IMR-90 (cell line): ENCODE data around the gene TCF4. TPM values are rescaled to one million over a fixed set of nuclear protein-coding genes. Genes with fewer than 3 reads are reported as not detected.

Experiments used
- ATAC-seq: fragments of 200-7000 bp; cut with Tn5 transposase; 2 replicates; pipeline ENCODE4 v1.9.1; 2020; ENCODE audit warnings: low read depth, mild to moderate bottlenecking, moderate library complexity
- BruUV-seq: library from RNA; stranded (reverse); fragments of 400-500 nt; replicated peaks from 2 replicates; lab custom pipeline; 2021; lab: Mats Ljungman, UMichigan
- CTCF ChIA-PET: fragments of 300-600 bp; formaldehyde crosslinking; extraction: SDS; loops from one replicate; lab custom pipeline; 2021; ENCODE audit warnings: antibody characterized with exemption; lab: Yijun Ruan, JAX
- POLR2A ChIA-PET: fragments of 300-600 bp; sonication (Branson Sonifier 250); formaldehyde crosslinking; loops from one replicate; lab custom pipeline; 2022; ENCODE audit warnings: antibody characterized with exemption; ENCODE audit not compliant: unreplicated experiment; lab: Charles Lee
- DNase-seq: peaks from one replicate; pipeline ENCODE4 v3.0.0; 2013
- H2AFZ ChIP-seq: replicated peaks from 2 replicates; pipeline ENCODE3; 2013; ENCODE audit warnings: low read length, mild to moderate bottlenecking; ENCODE audit not compliant: poor library complexity
- H2AK5ac ChIP-seq: 2 replicates; pipeline ENCODE4 v1.6.1; 2013; ENCODE audit warnings: low read depth, low read length, inconsistent platforms
- H2AK9ac ChIP-seq: replicated peaks from 2 replicates; pipeline ENCODE3; 2013; ENCODE audit warnings: mild to moderate bottlenecking, low read depth, low read length, moderate library complexity; ENCODE audit not compliant: poor library complexity
- H2BK120ac ChIP-seq: 2 replicates; pipeline ENCODE4 v1.6.1; 2013; ENCODE audit warnings: low read depth, low read length, inconsistent platforms
- H2BK15ac ChIP-seq: 3 replicates; pipeline ENCODE4 v1.6.1; 2013; ENCODE audit warnings: low read depth, low read length, inconsistent platforms
- H2BK20ac ChIP-seq: 2 replicates; pipeline ENCODE4 v1.6.1; 2013; ENCODE audit warnings: low read depth, mild to moderate bottlenecking, inconsistent platforms, low read length, moderate library complexity
- H2BK5ac ChIP-seq: 2 replicates; pipeline ENCODE4 v1.6.1; 2013; ENCODE audit warnings: mild to moderate bottlenecking, low read depth, low read length, inconsistent platforms; ENCODE audit not compliant: poor library complexity, severe bottlenecking
- H3K14ac ChIP-seq: replicated peaks from 2 replicates; pipeline ENCODE4 v1.6.1; 2013; ENCODE audit warnings: low read depth, low read length, inconsistent platforms
- H3K18ac ChIP-seq: 2 replicates; pipeline ENCODE4 v1.6.1; 2013; ENCODE audit warnings: low read depth, low read length, control low read depth
- H3K23ac ChIP-seq: 2 replicates; pipeline ENCODE4 v1.6.1; 2013; ENCODE audit warnings: low read depth, low read length, inconsistent platforms
- H3K27ac ChIP-seq: 2 replicates; pipeline ENCODE4 v1.5.1; 2013; ENCODE audit warnings: mild to moderate bottlenecking, control low read depth, low read length; ENCODE audit not compliant: insufficient read depth
- H3K27me3 ChIP-seq: 2 replicates; pipeline ENCODE4 v1.6.1; 2013; ENCODE audit warnings: low read length; ENCODE audit not compliant: control insufficient read depth, insufficient read depth
- H3K36me3 ChIP-seq: 2 replicates; pipeline ENCODE4 v1.6.1; 2013; ENCODE audit warnings: low read length, mixed read lengths; ENCODE audit not compliant: control insufficient read depth, insufficient read depth
- H3K4ac ChIP-seq: 2 replicates; pipeline ENCODE4 v1.6.1; 2013; ENCODE audit warnings: low read depth, low read length, inconsistent platforms
- H3K4me1 ChIP-seq: 2 replicates; pipeline ENCODE4 v1.6.1; 2013; ENCODE audit warnings: low read length, mixed read lengths; ENCODE audit not compliant: control insufficient read depth, insufficient read depth
- H3K4me2 ChIP-seq: 2 replicates; pipeline ENCODE4 v1.6.1; 2013; ENCODE audit warnings: low read depth, mild to moderate bottlenecking, control low read depth, low read length, moderate library complexity
- H3K4me3 ChIP-seq: 2 replicates; pipeline ENCODE4 v1.5.1; 2013; ENCODE audit warnings: low read depth, mild to moderate bottlenecking, control low read depth, low read length, moderate library complexity; ENCODE audit not compliant: insufficient read depth
- H3K56ac ChIP-seq: 2 replicates; pipeline ENCODE4 v1.6.1; 2013; ENCODE audit warnings: low read length, inconsistent platforms; ENCODE audit not compliant: insufficient read depth; ENCODE audit errors: extremely low read depth
- H3K79me1 ChIP-seq, 2 experiments: 2 replicates each; pipeline ENCODE4 v1.6.1; 2013; ENCODE audit warnings: low read length in 2 of 2, inconsistent platforms in 1 of 2, low read depth in 1 of 2
- H3K9ac ChIP-seq: 2 replicates; pipeline ENCODE4 v1.6.1; 2013; ENCODE audit warnings: low read depth, low read length, control low read depth
- H3K9me1 ChIP-seq: 2 replicates; pipeline ENCODE4 v1.6.1; 2013; ENCODE audit warnings: low read length, inconsistent platforms; ENCODE audit not compliant: insufficient read depth
- H3K9me3 ChIP-seq: 2 replicates; pipeline ENCODE4 v1.6.1; 2013; ENCODE audit warnings: low read length; ENCODE audit not compliant: control insufficient read depth, insufficient read depth
- H4K20me1 ChIP-seq: 2 replicates; pipeline ENCODE4 v1.6.1; 2013; ENCODE audit warnings: low read length, inconsistent platforms; ENCODE audit not compliant: insufficient read depth
- H4K5ac ChIP-seq: 2 replicates; pipeline ENCODE4 v1.6.1; 2013; ENCODE audit warnings: mild to moderate bottlenecking, low read depth, low read length, control low read depth
- H4K8ac ChIP-seq, 2 experiments: 2 replicates each; pipeline ENCODE4 v1.6.1; 2013; ENCODE audit warnings: low read depth in 2 of 2, low read length in 2 of 2, control low read depth in 1 of 2, inconsistent platforms in 1 of 2
- H4K91ac ChIP-seq: 2 replicates; pipeline ENCODE4 v1.6.1; 2013; ENCODE audit warnings: low read depth, low read length, inconsistent platforms; ENCODE audit not compliant: insufficient read depth
- BHLHE40 ChIP-seq: fragments of 150-350 bp; IDR thresholded peaks from 2 replicates; pipeline ENCODE4 v1.6.1; 2016; ENCODE audit warnings: mild to moderate bottlenecking, low read depth, low read length
- CEBPB ChIP-seq: IDR thresholded peaks from 2 replicates; pipeline ENCODE4 v1.6.1; 2012; ENCODE audit warnings: low read depth, low read length, improper control_type of control experiment
- CHD1 ChIP-seq: IDR thresholded peaks from 2 replicates; pipeline ENCODE4 v1.6.1; 2012; ENCODE audit warnings: low read depth, low read length, improper control_type of control experiment
- CTCF ChIP-seq: conservative IDR thresholded peaks from 2 replicates; pipeline ENCODE4 v1.5.1; 2012; ENCODE audit warnings: mild to moderate bottlenecking, low read depth, low read length, improper control_type of control experiment
- ELK1 ChIP-seq: fragments of 150-350 bp; IDR thresholded peaks from 2 replicates; pipeline ENCODE4 v1.6.1; 2016; ENCODE audit warnings: low read depth, mild to moderate bottlenecking, low read length, moderate library complexity, borderline replicate concordance
- FOS ChIP-seq: fragments of 150-350 bp; IDR thresholded peaks from 2 replicates; pipeline ENCODE4 v1.6.1; 2016; ENCODE audit warnings: low read depth, low read length
- MAFK ChIP-seq: IDR thresholded peaks from 2 replicates; pipeline ENCODE4 v1.6.1; 2012; ENCODE audit warnings: low read depth, low read length, improper control_type of control experiment
- MAZ ChIP-seq: IDR thresholded peaks from 2 replicates; pipeline ENCODE4 v1.6.1; 2012; ENCODE audit warnings: low read depth, mild to moderate bottlenecking, low read length, improper control_type of control experiment, moderate library complexity, borderline replicate concordance
- MXI1 ChIP-seq: IDR thresholded peaks from 2 replicates; pipeline ENCODE4 v1.6.1; 2012; ENCODE audit warnings: low read depth, mild to moderate bottlenecking, low read length, moderate library complexity, borderline replicate concordance
- NFE2L2 ChIP-seq: fragments of 150-350 bp; IDR thresholded peaks from 2 replicates; pipeline ENCODE4 v1.6.1; 2016; ENCODE audit warnings: low read depth, mild to moderate bottlenecking, low read length
- RFX5 ChIP-seq: IDR thresholded peaks from 2 replicates; pipeline ENCODE4 v1.8.0; 2012; ENCODE audit warnings: low read depth, mild to moderate bottlenecking, low read length, moderate library complexity
- SMC3 ChIP-seq: fragments of 150-350 bp; IDR thresholded peaks from 2 replicates; pipeline ENCODE4 v1.6.1; 2016; ENCODE audit warnings: low read depth, mild to moderate bottlenecking, antibody characterized with exemption, low read length, moderate library complexity
- USF2 ChIP-seq: fragments of 150-350 bp; IDR thresholded peaks from 2 replicates; pipeline ENCODE4 v1.6.1; 2017; ENCODE audit warnings: mild to moderate bottlenecking, antibody characterized with exemption, low read length, low read depth
- WGBS, 2 experiments: methylation state at CpG; one replicate each; pipeline versions ENCODE4 v1.1.5 to v1.1.7; 2013; ENCODE audit warnings: missing lambda C conversion rate in 2 of 2; ENCODE audit not compliant: insufficient read length in 1 of 2; ENCODE audit errors: extremely low coverage in 2 of 2; 5-methylcytosine and 5-hydroxymethylcytosine counted together
- dilution Hi-C: fragments of 300-500 bp; cut with HindIII; formaldehyde crosslinking; loops from one replicate; pipeline ENCODE4 v1.14.3; 2018; ENCODE audit warnings: low sequenced_read_pairs; ENCODE audit not compliant: unreplicated experiment
- in situ Hi-C: fragments of 300-500 bp; cut with MboI; formaldehyde crosslinking; loops from 3 replicates; pipeline ENCODE4 v1.14.3; 2019; ENCODE audit warnings: low sequenced_read_pairs, inconsistent platforms, mixed read lengths
- intact Hi-C: fragments of 100-400 bp; cut with micrococcal nuclease; formaldehyde crosslinking; loops from 2 replicates; pipeline ENCODE4 v1.10.0; 2022
- polyA plus RNA-seq, 3 experiments: library from polyadenylated mRNA; depleted of rRNA; stranded (reverse); fragments of >200 nt; gene quantifications; 2 replicates each; pipeline ENCODE4 v1.2.3, GENCODE V29; 2012; ENCODE audit warnings: low replicate concordance in 1 of 3
- total RNA-seq: library from RNA; depleted of rRNA; stranded (reverse); fragments of >200 nt; gene quantifications from 2 replicates; pipeline ENCODE4 v1.2.3, GENCODE V29; 2012

TCF4 gene
- total and polyA plus RNA-seq, 2 of the 4 experiments (the other 2 are of a cell fraction), result 30.0 to 87.1 TPM

- TF ChIP-seq MAZ (no peak), RFX5 (no peak), CHD1 (no peak), NFE2L2 (no peak), SMC3 (no peak), FOS (no peak), ELK1 (no peak), MAFK (no peak), CTCF (no peak), CEBPB (no peak), BHLHE40 (no peak), USF2 (no peak), MXI1 (no peak)
- no CpG with 5 or more reads among the region's 3 CpGs for WGBS, 2 experiments
- H3K79me1 ChIP-seq, result peaks cover 37 to 71% of the 10 kb centered on the region in 2 experiments
- H2BK20ac ChIP-seq, result no peak overlapping the region
- no peak overlapping the region for H2AK9ac ChIP-seq
- no peak overlapping the region for H3K14ac ChIP-seq
- H3K9ac ChIP-seq, result no peak overlapping the region
- H2BK120ac ChIP-seq, result no peak overlapping the region
- H3K4me2 ChIP-seq, result no peak overlapping the region
- H3K4me1 ChIP-seq, result peaks cover 1% of the 10 kb centered on the region; the same call in 1 of the 2 replicates
- ChIA-PET CTCF (interaction anchor here (0.5 kb wide), 1 partner anchor 92 kb away, joined by 3 read pairs; no protein-coding TSS in a partner anchor), POLR2A (no interaction called here)
- no peak overlapping the region for H4K5ac ChIP-seq
- H4K91ac ChIP-seq, result no peak overlapping the region
- in situ Hi-C loops, result no loop called here
- no peaks in the 10 kb centered on the region; the same call in 1 of the 2 replicates for H4K20me1 ChIP-seq
- no peak overlapping the region for H2BK5ac ChIP-seq
- H3K27me3 ChIP-seq, result no peaks in the 10 kb centered on the region
- H2AFZ ChIP-seq, result no peak overlapping the region
- no peak for ATAC-seq
- H3K9me1 ChIP-seq, result peaks cover 3% of the 10 kb centered on the region
- H3K36me3 ChIP-seq, result no peaks in the 10 kb centered on the region
- H3K23ac ChIP-seq, result no peak overlapping the region
- dilution Hi-C loops, result no loop called here
- no peak overlapping the region for H2BK15ac ChIP-seq
- no peak overlapping the region for H3K56ac ChIP-seq
- intact Hi-C loops, result no loop called here
- H4K8ac ChIP-seq, result no peak overlapping the region
- H3K4ac ChIP-seq, result no peak overlapping the region
- no peak for DNase-seq
- H3K18ac ChIP-seq, result no peak overlapping the region
- no peaks in the 10 kb centered on the region for H3K9me3 ChIP-seq
- no peak overlapping the region for H3K4me3 ChIP-seq
- H3K27ac ChIP-seq, result no peak overlapping the region
- no TSS peak for BruUV-seq
- no peak overlapping the region for H2AK5ac ChIP-seq
Observed at GRCh38 chr18:55356815-55357214, 231.2 kb downstream of the TCF4 start.
